Esophagus muscularis mucosa (tissue), 3 donors: Measurements from ENCODE around the gene CPSF4L.

ENCODE experiments used
- CTCF ChIP-seq, 3 experiments: fragments of 200-600 bp in 2 of 3; fragments of 450-650 bp in 1 of 3; sonication (generic) in 2 of 3; IDR thresholded peaks; one replicate each; pipeline ENCODE4 v1.5.1; 2017 to 2019; ENCODE audit warnings: antibody characterized with exemption in 3 of 3, mild to moderate bottlenecking in 2 of 3, moderate library complexity in 1 of 3
- POLR2A ChIP-seq: fragments of 450-650 bp; IDR thresholded peaks from one replicate; pipeline ENCODE4 v1.6.1; 2017; ENCODE audit warnings: antibody characterized with exemption, moderate library complexity, mild to moderate bottlenecking, low read depth
- POLR2AphosphoS5 ChIP-seq, 2 donors: sonication (generic); formaldehyde crosslinking; IDR thresholded peaks; one replicate each; pipeline ENCODE4 v1.6.1; 2017; ENCODE audit warnings: antibody characterized with exemption in 2 of 2

GRCh38 chr17:73208139-73208827 is 53.4 kb downstream of the CPSF4L start:
- no peak for TF ChIP-seq CTCF (IDR thresholded peaks at IDR 0.05)
- TF ChIP-seq POLR2A: no peak
- no peak for TF ChIP-seq POLR2AphosphoS5 (IDR thresholded peaks at IDR 0.05)
